Measurements from ENCODE around the gene MAN2C1. TPM values are rescaled to one million over a fixed set of nuclear protein-coding genes. Genes with fewer than 3 reads are reported as not detected.
"Not testable (repeated sequence)": the region's sequence is repeated elsewhere in the genome, so short reads cannot be mapped to it uniquely, and the experiment has no call there.

MAN2C1 gene
- total and polyA plus RNA-seq, 7 donors, result 18.0 to 221 (median 130) TPM

DNA sequence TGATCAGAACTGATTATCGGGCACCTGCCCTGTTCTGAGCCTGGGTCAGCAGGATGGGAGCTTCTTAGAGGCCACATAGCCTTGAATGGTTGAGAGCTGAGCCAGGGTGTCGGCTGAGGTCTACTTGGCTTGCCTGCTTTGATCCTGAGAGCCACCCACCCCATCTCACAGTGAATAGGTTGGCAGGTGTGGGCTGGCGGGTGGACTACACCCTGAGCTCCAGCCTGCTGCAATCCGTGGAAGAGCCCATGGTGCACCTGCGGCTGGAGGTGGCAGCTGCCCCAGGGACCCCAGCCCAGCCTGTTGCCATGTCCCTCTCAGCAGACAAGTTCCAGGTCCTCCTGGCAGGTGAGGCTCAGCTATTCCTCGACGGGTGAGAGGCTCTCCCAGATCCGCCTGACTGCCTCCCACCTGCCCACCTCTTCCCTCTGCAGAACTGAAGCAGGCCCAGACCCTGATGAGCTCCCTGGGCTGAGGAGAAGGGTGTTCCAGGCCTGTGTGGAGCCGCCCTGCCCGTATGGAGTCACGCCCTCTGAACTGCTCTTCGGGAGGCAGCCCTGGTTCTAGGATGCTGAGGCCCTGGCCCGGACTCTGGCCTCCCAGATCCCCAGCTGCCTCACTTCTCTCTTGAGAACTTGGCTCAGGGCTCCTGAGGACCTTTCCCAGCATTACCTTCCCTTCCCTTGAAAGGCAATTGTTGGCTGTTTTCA lies 28.7 kb downstream of the MAN2C1 start:
- H3K4me1 ChIP-seq, result peaks cover 0 to 19% (median 14%) of the 10 kb centered on the region in 4 donors
- H3K27me3 ChIP-seq, result no peaks in the 10 kb centered on the region
- peaks cover 0 to 24% (median 5%) of the 10 kb centered on the region in 4 donors for H3K36me3 ChIP-seq
- H3K27ac ChIP-seq, result no peak overlapping the region
- H3K9me3 ChIP-seq, result no peaks in the 10 kb centered on the region
- TF ChIP-seq EP300 (IDR thresholded peaks at IDR 0.05) (no peak), POLR2AphosphoS5 (IDR thresholded peaks at IDR 0.05) (no peak), POLR2A (IDR thresholded peaks at IDR 0.05) (no peak)
- TF ChIP-seq, protein P1, sequence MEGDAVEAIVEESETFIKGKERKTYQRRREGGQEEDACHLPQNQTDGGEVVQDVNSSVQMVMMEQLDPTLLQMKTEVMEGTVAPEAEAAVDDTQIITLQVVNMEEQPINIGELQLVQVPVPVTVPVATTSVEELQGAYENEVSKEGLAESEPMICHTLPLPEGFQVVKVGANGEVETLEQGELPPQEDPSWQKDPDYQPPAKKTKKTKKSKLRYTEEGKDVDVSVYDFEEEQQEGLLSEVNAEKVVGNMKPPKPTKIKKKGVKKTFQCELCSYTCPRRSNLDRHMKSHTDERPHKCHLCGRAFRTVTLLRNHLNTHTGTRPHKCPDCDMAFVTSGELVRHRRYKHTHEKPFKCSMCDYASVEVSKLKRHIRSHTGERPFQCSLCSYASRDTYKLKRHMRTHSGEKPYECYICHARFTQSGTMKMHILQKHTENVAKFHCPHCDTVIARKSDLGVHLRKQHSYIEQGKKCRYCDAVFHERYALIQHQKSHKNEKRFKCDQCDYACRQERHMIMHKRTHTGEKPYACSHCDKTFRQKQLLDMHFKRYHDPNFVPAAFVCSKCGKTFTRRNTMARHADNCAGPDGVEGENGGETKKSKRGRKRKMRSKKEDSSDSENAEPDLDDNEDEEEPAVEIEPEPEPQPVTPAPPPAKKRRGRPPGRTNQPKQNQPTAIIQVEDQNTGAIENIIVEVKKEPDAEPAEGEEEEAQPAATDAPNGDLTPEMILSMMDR (IDR thresholded peaks at IDR 0.05), result no peak
- intact Hi-C loops (cut with DNase I), result no loop called here
- no peak overlapping the region for H3K4me3 ChIP-seq
- 83 to 90% methylated on average over 13 of the region's 13 CpGs for WGBS, 2 donors
- DNase-seq, result peak; percentile 59

GRCh38 chr15:75338661-75339240 lies 29.7 kb downstream of the MAN2C1 start:
- TF ChIP-seq POLR2AphosphoS5 (IDR thresholded peaks at IDR 0.05), result no peak
- no peak for TF ChIP-seq POLR2A (IDR thresholded peaks at IDR 0.05)
- TF ChIP-seq EP300 (IDR thresholded peaks at IDR 0.05), result no peak
- TF ChIP-seq, protein P1 (IDR thresholded peaks at IDR 0.05), result no peak
- Histone ChIP-seq H3K27me3 (no peaks in the 10 kb centered on the region), H3K4me3 (no peak overlapping the region), H3K27ac (no peak overlapping the region), H3K4me1 (peaks cover 0 to 19% (median 14%) of the 10 kb centered on the region in 4 donors), H3K9me3 (no peaks in the 10 kb centered on the region), H3K36me3 (peaks cover 0 to 24% (median 5%) of the 10 kb centered on the region in 4 donors)
- peak; percentile 46 for DNase-seq
- WGBS, 2 donors, result 90 to 94% methylated on average over 11 of the region's 11 CpGs
- intact Hi-C loops (cut with DNase I), result no loop called here

DNA sequence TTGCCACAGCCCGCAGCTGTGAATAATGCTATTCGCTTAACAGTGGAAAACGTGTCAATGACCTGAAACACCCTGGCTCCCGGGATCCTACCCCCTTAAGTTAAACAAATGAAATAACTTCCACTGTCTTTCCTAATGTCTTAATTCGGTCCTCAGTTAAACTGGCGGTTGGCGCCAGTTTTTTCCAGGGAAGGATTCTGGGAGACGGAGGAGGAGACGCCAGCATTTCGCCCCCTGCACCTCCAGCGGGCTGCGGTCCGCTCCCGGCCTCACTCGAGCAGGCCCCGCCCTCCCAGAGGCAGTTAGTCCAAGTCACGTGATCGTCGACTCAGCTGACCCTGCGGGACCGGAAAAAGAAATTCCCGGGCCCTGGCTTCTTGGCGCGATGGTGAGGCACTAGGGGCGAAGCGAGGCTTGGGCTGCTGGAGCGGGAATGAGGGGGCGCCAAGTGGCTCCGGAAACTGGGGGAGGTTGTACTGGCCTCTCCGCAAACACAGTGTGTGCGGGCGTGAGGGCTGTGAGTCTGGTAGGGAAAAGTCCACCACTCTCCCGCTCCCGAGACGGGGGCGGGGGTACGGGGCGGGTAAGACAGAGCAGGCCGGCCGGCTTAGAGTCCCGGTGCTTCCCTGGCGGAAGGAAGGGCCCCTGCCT lies 32.6 kb downstream of the MAN2C1 start, which contains the start of gene COMMD4:
TSS of gene COMMD4 (plus strand) at position 359 of the 651 bp plus-strand sequence. CDS start at position 386, 27 bp downstream.
- H3K27ac ChIP-seq, result peak within 1 kb of the TSS; percentile 69 to 86 (median 74)
- intact Hi-C loops (cut with DNase I), result no loop called here
- 0 to 1% methylated on average over 42 of the region's 42 CpGs for WGBS, 2 donors
- no peaks in the 10 kb centered on the region for H3K27me3 ChIP-seq
- peaks cover 0 to 19% (median 14%) of the 10 kb centered on the region in 4 donors for H3K4me1 ChIP-seq
- H3K36me3 ChIP-seq, result peaks cover 0 to 17% (median 5%) of the 10 kb centered on the region in 4 donors
- DNase-seq, result peak; percentile 99
- peak within 1 kb of the TSS; percentile 68 to 95 (median 80) for H3K4me3 ChIP-seq
- peak in 1 of 2 donors; percentile 20 for TF ChIP-seq POLR2A (IDR thresholded peaks at IDR 0.05)
- TF ChIP-seq POLR2AphosphoS5 (IDR thresholded peaks at IDR 0.05), result peak; percentile 23 to 73 (median 68)
- TF ChIP-seq EP300 (IDR thresholded peaks at IDR 0.05), result peak in 1 of 4 donors; percentile 27
- TF ChIP-seq, protein P1 (IDR thresholded peaks at IDR 0.05), result no peak
- no peaks in the 10 kb centered on the region for H3K9me3 ChIP-seq

DNA sequence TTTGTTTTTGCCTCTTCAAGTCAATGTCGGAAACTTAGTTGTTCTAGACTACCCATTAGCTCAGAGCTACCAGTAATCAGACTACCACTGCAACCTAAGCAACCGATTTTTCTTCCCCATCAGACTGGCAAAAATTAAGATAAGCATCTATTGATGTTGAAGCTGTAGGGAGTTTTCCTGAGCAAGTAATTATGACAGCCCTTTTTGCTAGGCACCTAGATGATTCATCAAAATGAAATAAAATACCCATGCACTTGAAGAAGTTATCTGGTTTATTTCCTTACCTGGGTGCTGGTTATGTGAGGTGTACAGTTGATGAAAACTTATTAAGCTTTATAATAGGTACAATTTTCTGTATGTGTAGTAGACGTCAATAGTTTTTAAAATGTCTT lies 33.1 kb downstream of the MAN2C1 start:
- no peak for TF ChIP-seq POLR2AphosphoS5 (IDR thresholded peaks at IDR 0.05)
- TF ChIP-seq, protein P1 (IDR thresholded peaks at IDR 0.05), result no peak
- TF ChIP-seq EP300 (IDR thresholded peaks at IDR 0.05), result no peak
- TF ChIP-seq POLR2A (IDR thresholded peaks at IDR 0.05), result no peak
- Histone ChIP-seq H3K36me3 (peaks cover 0 to 15% (median 5%) of the 10 kb centered on the region in 4 donors), H3K27ac (peak overlapping the region; percentile 69 to 86 (median 74)), H3K4me1 (peaks cover 0 to 19% (median 14%) of the 10 kb centered on the region in 4 donors), H3K9me3 (no peaks in the 10 kb centered on the region), H3K27me3 (no peaks in the 10 kb centered on the region), H3K4me3 (peak overlapping the region; percentile 68 to 95 (median 80))
- intact Hi-C loops (cut with DNase I), result no loop called here
- WGBS, 2 donors, result 29 to 39% methylated on average over 3 of the region's 3 CpGs
- no peak for DNase-seq

DNA sequence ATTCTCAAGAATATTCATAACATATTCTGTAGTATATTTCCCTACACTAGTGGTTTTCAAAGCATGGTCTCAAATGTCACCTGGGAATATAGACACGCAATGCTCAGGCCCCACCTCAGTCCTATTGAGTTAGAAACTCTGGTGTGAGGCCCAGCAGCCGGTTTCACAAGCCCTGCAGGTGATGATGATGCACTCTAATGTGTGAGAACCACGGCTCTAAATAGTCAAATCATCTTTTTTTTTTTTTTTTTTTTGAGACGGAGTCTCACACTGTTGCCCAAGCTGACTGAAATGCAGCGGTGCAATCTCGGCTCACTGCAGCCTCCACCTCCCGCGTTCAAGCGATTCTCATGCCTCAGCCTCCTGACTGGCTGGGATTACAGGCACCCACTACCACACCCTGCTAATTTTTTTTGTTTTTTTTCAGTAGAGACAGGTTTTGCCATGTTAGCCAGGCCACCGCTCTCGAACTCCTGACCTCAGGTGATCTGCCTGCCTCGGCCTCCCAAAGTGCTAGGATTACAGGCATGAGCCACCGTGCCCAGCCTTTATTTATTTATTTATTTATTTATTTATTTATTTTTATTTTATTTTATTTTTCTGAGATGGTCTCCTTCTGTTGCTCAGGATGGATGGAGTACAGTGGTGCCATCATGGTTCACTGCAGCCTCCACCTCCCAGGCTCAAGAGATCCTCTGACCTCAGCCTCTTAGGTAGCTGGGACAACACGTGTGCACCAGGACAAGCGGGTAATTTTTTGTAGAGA lies 34.6 kb downstream of the MAN2C1 start:
- intact Hi-C loops (cut with DNase I); H3K4me3 ChIP-seq; H3K27me3 ChIP-seq; H3K36me3 ChIP-seq; H3K9me3 ChIP-seq; H3K27ac ChIP-seq: not testable (repeated sequence)
- WGBS, 2 donors, result 91 to 92% methylated on average over 15 of the region's 15 CpGs
- peaks cover 0 to 19% (median 14%) of the 10 kb centered on the region in 4 donors for H3K4me1 ChIP-seq
- peak; percentile 26 for DNase-seq

DNA sequence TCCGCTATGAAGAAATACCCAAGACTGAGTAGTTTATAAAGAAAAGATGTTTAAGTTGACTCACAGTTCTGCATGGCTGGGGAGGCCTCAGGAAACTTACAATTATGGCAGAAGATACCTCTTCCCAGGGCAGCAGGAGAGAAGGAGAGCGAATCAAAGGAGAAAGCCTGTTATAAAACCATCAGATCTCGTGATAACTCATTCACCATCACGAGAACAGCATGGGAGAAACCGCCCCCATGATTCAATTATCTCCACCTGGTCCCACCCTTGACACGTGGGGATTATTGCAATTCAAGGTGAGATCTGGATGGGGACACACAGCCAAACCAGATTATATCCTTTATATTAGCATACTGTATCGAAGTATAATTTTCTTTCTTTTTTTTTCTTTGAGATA lies 36.3 kb downstream of the MAN2C1 start:
- H3K4me3 ChIP-seq; intact Hi-C loops (cut with DNase I); H3K27ac ChIP-seq; H3K27me3 ChIP-seq; H3K9me3 ChIP-seq; H3K36me3 ChIP-seq: not testable (repeated sequence)
- peaks cover 0 to 17% (median 13%) of the 10 kb centered on the region in 4 donors for H3K4me1 ChIP-seq
- 53 to 79% methylated on average over 7 of the region's 7 CpGs for WGBS, 2 donors
- peak; percentile 12 for DNase-seq
